Trophoblast cell (in vitro differentiated cells and primary cell): ENCODE results near the gene GABRR2. TPM values are rescaled to one million over a fixed set of nuclear protein-coding genes. Genes with fewer than 3 reads are reported as not detected.

Experiments
- DNase-seq, 2 donors: peaks; one replicate each; pipeline ENCODE4 v3.0.0-alpha.2; 2016
- H2AFZ ChIP-seq: 2 replicates; pipeline ENCODE4 v1.6.1; 2013; ENCODE audit warnings: low read length, moderate library complexity, mild to moderate bottlenecking; ENCODE audit not compliant: insufficient read depth, poor library complexity
- H2AK5ac ChIP-seq: 2 replicates; pipeline ENCODE4 v1.6.1; 2013; ENCODE audit warnings: mild to moderate bottlenecking, low read length
- H2BK120ac ChIP-seq: 2 replicates; pipeline ENCODE4 v1.6.1; 2013; ENCODE audit warnings: low read length, mild to moderate bottlenecking, moderate library complexity; ENCODE audit not compliant: insufficient read depth, poor library complexity
- H2BK12ac ChIP-seq: 2 replicates; pipeline ENCODE4 v1.6.1; 2013; ENCODE audit warnings: mild to moderate bottlenecking, low read length, moderate library complexity
- H2BK5ac ChIP-seq: 2 replicates; pipeline ENCODE4 v1.6.1; 2013; ENCODE audit warnings: low read length, low read depth, moderate library complexity, mild to moderate bottlenecking; ENCODE audit not compliant: poor library complexity
- H3K14ac ChIP-seq: 2 replicates; pipeline ENCODE4 v1.6.1; 2013; ENCODE audit warnings: mild to moderate bottlenecking, low read length
- H3K18ac ChIP-seq: 2 replicates; pipeline ENCODE4 v1.6.1; 2013; ENCODE audit warnings: mild to moderate bottlenecking, low read length
- H3K23ac ChIP-seq: 2 replicates; pipeline ENCODE4 v1.6.1; 2013; ENCODE audit warnings: low read length
- H3K27ac ChIP-seq: 2 replicates; pipeline ENCODE4 v1.5.1; 2013; ENCODE audit warnings: low read depth, mild to moderate bottlenecking, inconsistent platforms, low read length, moderate library complexity
- H3K27me3 ChIP-seq: 2 replicates; pipeline ENCODE4 v1.6.1; 2013; ENCODE audit warnings: inconsistent platforms, mild to moderate bottlenecking, low read length, moderate library complexity; ENCODE audit not compliant: insufficient read depth
- H3K36me3 ChIP-seq, 2 experiments: 1 replicate in 1 of 2; 2 replicates in 1 of 2; pipeline ENCODE4 v1.6.1; 2013; ENCODE audit warnings: low read length in 2 of 2, mild to moderate bottlenecking in 2 of 2, moderate library complexity in 1 of 2; ENCODE audit not compliant: insufficient read depth in 2 of 2, control insufficient read depth in 1 of 2
- H3K4ac ChIP-seq: 2 replicates; pipeline ENCODE4 v1.6.1; 2013; ENCODE audit warnings: low read depth, mild to moderate bottlenecking, low read length, moderate library complexity
- H3K4me1 ChIP-seq, 2 experiments: 1 replicate in 1 of 2; 2 replicates in 1 of 2; pipeline ENCODE4 v1.6.1; 2013; ENCODE audit warnings: low read length in 2 of 2, mild to moderate bottlenecking in 2 of 2, moderate library complexity in 1 of 2; ENCODE audit not compliant: insufficient read depth in 2 of 2, control insufficient read depth in 1 of 2
- H3K4me2 ChIP-seq: 2 replicates; pipeline ENCODE4 v1.6.1; 2013; ENCODE audit warnings: inconsistent platforms, mild to moderate bottlenecking, low read length, moderate library complexity
- H3K4me3 ChIP-seq: 2 replicates; pipeline ENCODE4 v1.5.1; 2013; ENCODE audit warnings: mild to moderate bottlenecking, low read depth, low read length, inconsistent platforms
- H3K79me1 ChIP-seq: one replicate; pipeline ENCODE4 v1.6.1; 2013; ENCODE audit warnings: low read length
- H3K79me2 ChIP-seq: 2 replicates; pipeline ENCODE4 v1.6.1; 2013; ENCODE audit warnings: low read length, mild to moderate bottlenecking; ENCODE audit not compliant: control insufficient read depth, insufficient read depth, poor library complexity
- H3K9ac ChIP-seq: 2 replicates; pipeline ENCODE4 v1.6.1; 2013; ENCODE audit warnings: mild to moderate bottlenecking, low read length
- H3K9me3 ChIP-seq: 2 replicates; pipeline ENCODE4 v1.6.1; 2013; ENCODE audit warnings: low read depth, mild to moderate bottlenecking, control low read depth, inconsistent platforms, low read length; ENCODE audit not compliant: insufficient read depth
- H4K12ac ChIP-seq: 2 replicates; pipeline ENCODE4 v1.6.1; 2013; ENCODE audit warnings: low read depth, mild to moderate bottlenecking, low read length, moderate library complexity
- H4K8ac ChIP-seq: 2 replicates; pipeline ENCODE4 v1.6.1; 2013; ENCODE audit warnings: low read depth, mild to moderate bottlenecking, low read length, moderate library complexity
- H4K91ac ChIP-seq: one replicate; pipeline ENCODE4 v1.6.1; 2013; ENCODE audit warnings: low read depth, mild to moderate bottlenecking, low read length, moderate library complexity
- WGBS: extraction: QIAGEN DNeasy Blood & Tissue Kit; methylation state at CpG from one replicate; pipeline ENCODE4 v1.1.7; 2013; ENCODE audit warnings: missing lambda C conversion rate; ENCODE audit not compliant: insufficient read length, insufficient coverage; ENCODE audit errors: extremely low coverage; 5-methylcytosine and 5-hydroxymethylcytosine counted together
- polyA plus RNA-seq: library from polyadenylated mRNA; stranded (reverse); fragments of 200-250 nt; gene quantifications from 2 replicates; pipeline ENCODE4 v1.2.3, GENCODE V29; 2013

Gene GABRR2
- polyA plus RNA-seq: 1.9 and 2.1 TPM in 2 replicates

DNA sequence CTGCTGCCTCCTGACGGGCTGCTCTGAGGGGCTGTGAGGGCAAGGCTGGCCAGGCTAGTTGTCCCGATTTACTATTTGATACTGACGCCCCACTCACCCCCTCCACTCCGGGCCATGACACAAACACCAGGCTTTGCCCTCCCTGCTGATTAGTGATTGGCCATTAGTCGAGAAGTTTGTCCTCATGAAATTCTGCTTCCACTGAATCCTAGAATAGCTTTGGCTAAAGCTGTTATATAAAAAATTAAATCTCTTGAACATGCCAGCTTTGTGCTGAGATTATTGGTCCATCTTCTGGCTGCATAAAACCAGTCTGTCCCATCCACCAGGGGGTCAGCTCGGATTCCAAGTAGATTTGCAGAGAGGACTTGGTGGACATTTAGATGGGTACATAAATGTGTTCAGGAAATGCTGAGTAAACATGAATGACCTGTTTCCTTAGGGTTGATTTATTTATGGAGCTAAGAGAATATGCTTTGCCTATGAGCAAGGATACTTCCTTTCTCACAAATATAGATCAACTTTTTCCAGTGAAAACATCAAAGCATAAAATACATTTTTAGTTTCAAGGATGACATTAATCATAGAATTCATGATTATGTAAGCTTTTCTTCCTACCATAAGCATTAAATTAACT, at the start of gene GABRR2:
TSS of gene GABRR2 (minus strand) at position 51 of the 637 bp plus-strand sequence. CDS start 134 bp downstream, outside the sequence.
- Histone ChIP-seq H3K27me3 (no peaks in the 10 kb centered on the region), H3K36me3 (peaks cover 0 to 7% of the 10 kb centered on the region in 2 experiments), H3K23ac (no peak within 1 kb of the TSS), H4K8ac (no peak within 1 kb of the TSS), H3K4ac (no peak within 1 kb of the TSS), H3K9me3 (no peaks in the 10 kb centered on the region), H3K79me2 (no peaks in the 10 kb centered on the region), H3K79me1 (peaks cover 3% of the 10 kb centered on the region), H3K27ac (no peak within 1 kb of the TSS), H3K4me1 (peaks cover 20% of the 10 kb centered on the region in 2 experiments), H4K12ac (no peak within 1 kb of the TSS), H3K9ac (no peak within 1 kb of the TSS), H2AFZ (no peak within 1 kb of the TSS), H2BK5ac (no peak within 1 kb of the TSS), H2AK5ac (no peak within 1 kb of the TSS), H3K14ac (no peak within 1 kb of the TSS), H4K91ac (no peak within 1 kb of the TSS), H3K4me2 (no peak within 1 kb of the TSS), H2BK12ac (no peak within 1 kb of the TSS), H3K18ac (no peak within 1 kb of the TSS), H3K4me3 (no peak within 1 kb of the TSS), H2BK120ac (no peak within 1 kb of the TSS)
- no peak for DNase-seq
- WGBS: no CpG with 5 or more reads among the region's 6 CpGs

DNA sequence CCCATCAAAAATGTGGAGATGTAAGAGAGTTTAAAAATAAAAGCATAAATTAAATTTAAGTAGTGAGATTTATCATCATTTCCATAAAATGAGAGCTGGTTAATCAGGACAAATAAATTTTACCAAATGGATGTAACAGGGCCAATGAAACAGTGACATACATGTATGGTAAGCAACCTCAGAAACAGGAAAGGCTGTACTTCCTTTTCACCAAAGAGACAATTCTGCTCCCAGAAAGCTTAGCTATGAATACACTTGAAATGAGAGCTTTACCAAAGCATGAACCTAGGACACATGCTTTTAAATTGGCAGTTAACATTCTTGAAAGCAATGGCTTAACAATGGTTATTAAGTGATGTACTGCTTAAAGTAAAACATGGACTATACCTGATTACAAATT, 49.5 kb upstream of the GABRR2 start:
- Histone ChIP-seq H3K18ac (no peak overlapping the region), H2AK5ac (no peak overlapping the region), H3K9ac (no peak overlapping the region), H3K27me3 (no peaks in the 10 kb centered on the region), H3K79me2 (no peaks in the 10 kb centered on the region), H3K4me3 (no peak overlapping the region), H2BK5ac (no peak overlapping the region), H3K23ac (no peak overlapping the region), H3K4ac (no peak overlapping the region), H4K8ac (no peak overlapping the region), H3K27ac (no peak overlapping the region), H3K14ac (no peak overlapping the region), H3K36me3 (no peaks in the 10 kb centered on the region), H3K79me1 (no peaks in the 10 kb centered on the region), H4K91ac (no peak overlapping the region), H3K4me1 (no peaks in the 10 kb centered on the region), H3K9me3 (no peaks in the 10 kb centered on the region), H3K4me2 (no peak overlapping the region), H2AFZ (no peak overlapping the region), H4K12ac (no peak overlapping the region), H2BK12ac (no peak overlapping the region), H2BK120ac (no peak overlapping the region)
- no peak for DNase-seq

DNA sequence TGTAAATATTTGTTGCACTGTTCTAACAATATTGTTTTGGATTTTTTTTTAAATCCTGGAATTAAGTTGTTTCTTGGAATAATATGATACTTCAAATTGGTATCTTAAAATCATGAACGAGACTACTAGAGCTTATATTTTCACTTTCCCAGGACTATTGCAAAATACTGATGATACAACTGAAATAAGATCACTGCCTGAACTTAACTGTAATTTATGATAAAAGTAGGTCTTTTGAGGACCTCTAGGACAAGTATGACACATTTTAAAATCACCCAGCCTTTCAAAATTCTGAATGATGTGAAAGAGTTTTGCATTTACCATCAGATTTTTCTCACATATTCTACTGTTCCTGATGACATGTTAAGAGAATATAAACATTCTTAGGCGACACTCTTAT, 46.1 kb upstream of the GABRR2 start:
- Histone ChIP-seq H4K12ac (no peak overlapping the region), H3K4me2 (no peak overlapping the region), H3K79me1 (no peaks in the 10 kb centered on the region), H3K14ac (no peak overlapping the region), H2BK5ac (no peak overlapping the region), H3K23ac (no peak overlapping the region), H3K18ac (no peak overlapping the region), H3K9me3 (no peaks in the 10 kb centered on the region), H3K36me3 (no peaks in the 10 kb centered on the region), H3K4ac (no peak overlapping the region), H2BK120ac (no peak overlapping the region), H2AK5ac (no peak overlapping the region), H3K9ac (no peak overlapping the region), H3K4me1 (no peaks in the 10 kb centered on the region), H4K8ac (no peak overlapping the region), H3K27ac (no peak overlapping the region), H3K79me2 (no peaks in the 10 kb centered on the region), H4K91ac (no peak overlapping the region), H2BK12ac (no peak overlapping the region), H3K4me3 (no peak overlapping the region), H3K27me3 (no peaks in the 10 kb centered on the region), H2AFZ (no peak overlapping the region)
- WGBS: no CpG with 5 or more reads among the region's 2 CpGs
- no peak for DNase-seq

DNA sequence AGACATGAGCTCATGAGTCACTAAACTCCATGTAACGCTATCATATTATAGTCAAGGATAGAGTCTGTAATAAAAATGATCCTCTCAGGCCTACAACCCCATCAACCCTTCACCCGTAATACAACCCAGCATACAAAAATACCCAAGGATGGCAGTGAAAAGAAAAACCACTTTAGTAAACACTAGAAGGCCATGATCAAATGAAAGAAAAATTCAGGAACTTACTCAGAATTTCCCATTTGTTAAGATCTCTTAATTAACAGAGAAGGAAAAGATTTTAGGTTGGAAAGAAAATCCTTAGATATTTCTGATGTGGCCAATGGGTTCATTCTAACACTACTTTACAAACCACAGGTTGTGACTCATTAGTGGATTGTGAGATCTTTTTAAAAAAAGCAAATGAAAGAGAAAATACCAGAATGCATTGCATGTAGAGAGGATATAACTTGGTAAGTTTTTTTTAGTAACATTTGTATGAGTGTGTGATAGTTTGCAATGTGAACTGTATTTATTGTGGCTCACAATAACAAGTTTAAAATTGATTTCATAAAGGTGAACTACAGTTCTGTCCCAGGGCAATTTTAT, 45.4 kb upstream of the GABRR2 start:
- no CpG with 5 or more reads among the region's 2 CpGs for WGBS
- no peaks in the 10 kb centered on the region for H3K4me1 ChIP-seq
- H4K91ac ChIP-seq: no peak overlapping the region
- H2BK120ac ChIP-seq: no peak overlapping the region
- no peaks in the 10 kb centered on the region for H3K79me2 ChIP-seq
- no peak for DNase-seq
- no peaks in the 10 kb centered on the region for H3K36me3 ChIP-seq
- no peak overlapping the region for H3K23ac ChIP-seq
- H4K12ac ChIP-seq: no peak overlapping the region
- no peak overlapping the region for H3K4me2 ChIP-seq
- no peak overlapping the region for H3K4me3 ChIP-seq
- no peaks in the 10 kb centered on the region for H3K27me3 ChIP-seq
- H3K4ac ChIP-seq: no peak overlapping the region
- no peak overlapping the region for H2AFZ ChIP-seq
- H3K18ac ChIP-seq: no peak overlapping the region
- H3K9ac ChIP-seq: no peak overlapping the region
- no peak overlapping the region for H2AK5ac ChIP-seq
- H3K27ac ChIP-seq: no peak overlapping the region
- no peak overlapping the region for H2BK12ac ChIP-seq
- no peak overlapping the region for H3K14ac ChIP-seq
- H4K8ac ChIP-seq: no peak overlapping the region
- H2BK5ac ChIP-seq: no peak overlapping the region
- H3K9me3 ChIP-seq: no peaks in the 10 kb centered on the region
- no peaks in the 10 kb centered on the region for H3K79me1 ChIP-seq
